Tibial artery (tissue), 4 donors: ENCODE data around the gene ERCC6L2.

Experiments used
- DNase-seq, 2 donors: peaks; one replicate each; pipeline ENCODE4 v3.0.0-alpha.2; 2019
- H3K27ac ChIP-seq, 2 donors: fragments of 200-600 bp; sonication (generic) in 1 of 2; 1 replicate in 1 of 2; 2 replicates in 1 of 2; pipeline ENCODE4 v1.5.1; 2018 to 2019; ENCODE audit warnings: mild to moderate bottlenecking in 1 of 2
- H3K27me3 ChIP-seq, 2 donors: fragments of 200-600 bp; sonication (generic) in 1 of 2; one replicate each; pipeline versions ENCODE4 v1.5.1 to v1.6.0; 2016 to 2019
- H3K36me3 ChIP-seq, 3 donors: fragments of 200-600 bp; sonication (generic) in 2 of 3; one replicate each; pipeline ENCODE4 v1.5.1; 2016 to 2019; ENCODE audit warnings: mild to moderate bottlenecking in 2 of 3
- H3K4me1 ChIP-seq, 4 donors: fragments of 200-600 bp; sonication (generic) in 2 of 4; 1 replicate in 3 of 4; 2 replicates in 1 of 4; pipeline ENCODE4 v1.5.1; 2016 to 2019
- H3K4me3 ChIP-seq, 2 donors: fragments of 200-600 bp; sonication (generic) in 1 of 2; 1 replicate in 1 of 2; 2 replicates in 1 of 2; pipeline ENCODE4 v1.5.1; 2018 to 2019; ENCODE audit warnings: mild to moderate bottlenecking in 2 of 2
- H3K9me3 ChIP-seq, 3 donors: fragments of 200-600 bp; sonication (generic) in 1 of 3; one replicate each; pipeline ENCODE4 v1.5.1; 2016 to 2019
- CTCF ChIP-seq, 2 experiments: fragments of 200-600 bp in 1 of 2; fragments of 450-650 bp in 1 of 2; IDR thresholded peaks; one replicate each; pipeline ENCODE4 v1.5.1; 2017 to 2019; ENCODE audit warnings: antibody characterized with exemption in 2 of 2, mild to moderate bottlenecking in 1 of 2, moderate library complexity in 1 of 2
- intact Hi-C: fragments of 100-400 bp; cut with DNase I; formaldehyde crosslinking; loops from one replicate; pipeline ENCODE4 v1.15.0; 2023; ENCODE audit warnings: low total_unique reads

ERCC6L2 gene

GRCh38 chr9:95952471-95952870, 77.0 kb downstream of the ERCC6L2 start:
- Histone ChIP-seq H3K9me3 (no peaks in the 10 kb centered on the region), H3K27ac (no peak overlapping the region), H3K27me3 (no peaks in the 10 kb centered on the region), H3K4me3 (no peak overlapping the region), H3K4me1 (no peaks in the 10 kb centered on the region), H3K36me3 (peaks cover 17 to 36% (median 26%) of the 10 kb centered on the region in 3 donors)
- no peak for TF ChIP-seq CTCF (IDR thresholded peaks at IDR 0.05)
- DNase-seq: no peak
- intact Hi-C loops: no loop called here

DNA sequence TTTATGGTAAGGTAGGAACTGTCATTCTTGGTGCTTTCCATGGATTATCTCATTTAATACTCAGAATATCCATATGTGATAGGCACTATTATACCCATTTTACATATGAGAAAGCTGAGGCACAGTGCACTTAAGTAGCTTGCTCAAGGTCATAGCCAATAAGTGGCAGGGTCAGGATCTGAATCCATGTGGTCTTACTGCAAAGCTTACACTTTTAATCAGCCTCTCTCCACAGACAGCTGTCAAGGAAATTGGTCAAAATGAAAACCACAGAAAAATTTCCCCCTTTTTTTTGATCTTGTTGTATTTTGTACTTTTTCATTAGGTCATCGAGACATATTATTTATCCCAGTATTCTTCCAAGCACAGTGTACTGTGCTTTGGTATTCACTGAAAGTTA, 78.5 kb downstream of the ERCC6L2 start:
- Histone ChIP-seq H3K27me3 (no peaks in the 10 kb centered on the region), H3K9me3 (no peaks in the 10 kb centered on the region), H3K4me3 (no peak overlapping the region), H3K36me3 (peaks cover 17 to 33% (median 21%) of the 10 kb centered on the region in 3 donors), H3K4me1 (no peaks in the 10 kb centered on the region), H3K27ac (no peak overlapping the region)
- DNase-seq: no peak
- TF ChIP-seq CTCF (IDR thresholded peaks at IDR 0.05): no peak
- intact Hi-C loops: no loop called here

GRCh38 chr9:95954940-95955339, 79.4 kb downstream of the ERCC6L2 start:
- Histone ChIP-seq H3K27ac (no peak overlapping the region), H3K9me3 (no peaks in the 10 kb centered on the region), H3K4me1 (no peaks in the 10 kb centered on the region), H3K27me3 (no peaks in the 10 kb centered on the region), H3K36me3 (peaks cover 17 to 25% (median 21%) of the 10 kb centered on the region in 3 donors), H3K4me3 (no peak overlapping the region)
- no peak for TF ChIP-seq CTCF (IDR thresholded peaks at IDR 0.05)
- intact Hi-C loops: no loop called here
- DNase-seq: no peak

GRCh38 chr9:95962936-95963335, 87.4 kb downstream of the ERCC6L2 start:
- Histone ChIP-seq H3K4me3 (no peak overlapping the region), H3K9me3 (no peaks in the 10 kb centered on the region), H3K27me3 (no peaks in the 10 kb centered on the region), H3K4me1 (peaks cover 0 to 5% (median 0%) of the 10 kb centered on the region in 4 donors), H3K27ac (no peak overlapping the region), H3K36me3 (peaks cover 0 to 14% (median 0%) of the 10 kb centered on the region in 3 donors)
- no peak for DNase-seq
- no peak for TF ChIP-seq CTCF (IDR thresholded peaks at IDR 0.05)
- intact Hi-C loops: no loop called here

DNA sequence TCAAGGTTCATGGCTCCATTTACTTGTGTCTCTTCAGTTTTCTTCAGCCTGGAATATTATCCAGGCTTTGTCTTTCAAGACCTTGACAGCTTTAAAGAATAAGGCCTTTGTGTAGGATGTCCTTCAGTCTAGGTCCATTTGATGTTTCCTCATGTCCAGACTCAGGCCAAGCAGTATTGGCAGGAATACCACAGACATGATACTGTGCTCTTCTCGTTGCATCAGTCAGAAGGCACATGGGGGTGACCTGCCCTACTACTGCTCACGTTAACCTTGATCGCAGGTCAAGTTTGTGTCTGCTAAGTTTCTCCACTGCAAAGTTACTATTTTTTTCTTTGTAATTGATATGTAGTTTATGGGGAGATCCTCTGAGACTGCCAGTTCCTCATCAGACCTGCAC, 88.2 kb downstream of the ERCC6L2 start:
- H3K36me3 ChIP-seq: peaks cover 0 to 14% (median 0%) of the 10 kb centered on the region in 3 donors
- no peak for DNase-seq
- H3K27me3 ChIP-seq: no peaks in the 10 kb centered on the region
- intact Hi-C loops: no loop called here
- peaks cover 0 to 5% (median 0%) of the 10 kb centered on the region in 4 donors for H3K4me1 ChIP-seq
- H3K9me3 ChIP-seq: no peaks in the 10 kb centered on the region
- no peak for TF ChIP-seq CTCF (IDR thresholded peaks at IDR 0.05)
- H3K4me3 ChIP-seq: no peak overlapping the region
- H3K27ac ChIP-seq: no peak overlapping the region

- intact Hi-C loops: no loop called here
- DNase-seq: no peak
- Histone ChIP-seq H3K27me3 (no peaks in the 10 kb centered on the region), H3K9me3 (no peaks in the 10 kb centered on the region), H3K4me1 (peaks cover 0 to 5% (median 0%) of the 10 kb centered on the region in 4 donors), H3K36me3 (peaks cover 0 to 16% (median 0%) of the 10 kb centered on the region in 3 donors), H3K4me3 (no peak overlapping the region), H3K27ac (no peak overlapping the region)
- TF ChIP-seq CTCF (IDR thresholded peaks at IDR 0.05): no peak
These were observed 90.8 kb downstream of the ERCC6L2 start for GRCh38 chr9:95966306-95966705.
